Trophoblast cell (in vitro differentiated cells and primary cell): ENCODE measurements around the gene DAZAP1.

Experiments used
- DNase-seq, 2 donors: peaks; one replicate each; pipeline ENCODE4 v3.0.0-alpha.2; 2016
- H2AFZ ChIP-seq: 2 replicates; pipeline ENCODE4 v1.6.1; 2013; ENCODE audit warnings: low read length, moderate library complexity, mild to moderate bottlenecking; ENCODE audit not compliant: insufficient read depth, poor library complexity
- H2AK5ac ChIP-seq: 2 replicates; pipeline ENCODE4 v1.6.1; 2013; ENCODE audit warnings: mild to moderate bottlenecking, low read length
- H2BK120ac ChIP-seq: 2 replicates; pipeline ENCODE4 v1.6.1; 2013; ENCODE audit warnings: low read length, mild to moderate bottlenecking, moderate library complexity; ENCODE audit not compliant: insufficient read depth, poor library complexity
- H2BK12ac ChIP-seq: 2 replicates; pipeline ENCODE4 v1.6.1; 2013; ENCODE audit warnings: mild to moderate bottlenecking, low read length, moderate library complexity
- H2BK5ac ChIP-seq: 2 replicates; pipeline ENCODE4 v1.6.1; 2013; ENCODE audit warnings: low read length, low read depth, moderate library complexity, mild to moderate bottlenecking; ENCODE audit not compliant: poor library complexity
- H3K14ac ChIP-seq: 2 replicates; pipeline ENCODE4 v1.6.1; 2013; ENCODE audit warnings: mild to moderate bottlenecking, low read length
- H3K18ac ChIP-seq: 2 replicates; pipeline ENCODE4 v1.6.1; 2013; ENCODE audit warnings: mild to moderate bottlenecking, low read length
- H3K23ac ChIP-seq: 2 replicates; pipeline ENCODE4 v1.6.1; 2013; ENCODE audit warnings: low read length
- H3K27ac ChIP-seq: 2 replicates; pipeline ENCODE4 v1.5.1; 2013; ENCODE audit warnings: low read depth, mild to moderate bottlenecking, inconsistent platforms, low read length, moderate library complexity
- H3K27me3 ChIP-seq: 2 replicates; pipeline ENCODE4 v1.6.1; 2013; ENCODE audit warnings: inconsistent platforms, mild to moderate bottlenecking, low read length, moderate library complexity; ENCODE audit not compliant: insufficient read depth
- H3K36me3 ChIP-seq, 2 experiments: 1 replicate in 1 of 2; 2 replicates in 1 of 2; pipeline ENCODE4 v1.6.1; 2013; ENCODE audit warnings: low read length in 2 of 2, mild to moderate bottlenecking in 2 of 2, moderate library complexity in 1 of 2; ENCODE audit not compliant: insufficient read depth in 2 of 2, control insufficient read depth in 1 of 2
- H3K4ac ChIP-seq: 2 replicates; pipeline ENCODE4 v1.6.1; 2013; ENCODE audit warnings: low read depth, mild to moderate bottlenecking, low read length, moderate library complexity
- H3K4me1 ChIP-seq, 2 experiments: 1 replicate in 1 of 2; 2 replicates in 1 of 2; pipeline ENCODE4 v1.6.1; 2013; ENCODE audit warnings: low read length in 2 of 2, mild to moderate bottlenecking in 2 of 2, moderate library complexity in 1 of 2; ENCODE audit not compliant: insufficient read depth in 2 of 2, control insufficient read depth in 1 of 2
- H3K4me2 ChIP-seq: 2 replicates; pipeline ENCODE4 v1.6.1; 2013; ENCODE audit warnings: inconsistent platforms, mild to moderate bottlenecking, low read length, moderate library complexity
- H3K4me3 ChIP-seq: 2 replicates; pipeline ENCODE4 v1.5.1; 2013; ENCODE audit warnings: mild to moderate bottlenecking, low read depth, low read length, inconsistent platforms
- H3K79me1 ChIP-seq: one replicate; pipeline ENCODE4 v1.6.1; 2013; ENCODE audit warnings: low read length
- H3K79me2 ChIP-seq: 2 replicates; pipeline ENCODE4 v1.6.1; 2013; ENCODE audit warnings: low read length, mild to moderate bottlenecking; ENCODE audit not compliant: control insufficient read depth, insufficient read depth, poor library complexity
- H3K9ac ChIP-seq: 2 replicates; pipeline ENCODE4 v1.6.1; 2013; ENCODE audit warnings: mild to moderate bottlenecking, low read length
- H3K9me3 ChIP-seq: 2 replicates; pipeline ENCODE4 v1.6.1; 2013; ENCODE audit warnings: low read depth, mild to moderate bottlenecking, control low read depth, inconsistent platforms, low read length; ENCODE audit not compliant: insufficient read depth
- H4K12ac ChIP-seq: 2 replicates; pipeline ENCODE4 v1.6.1; 2013; ENCODE audit warnings: low read depth, mild to moderate bottlenecking, low read length, moderate library complexity
- H4K8ac ChIP-seq: 2 replicates; pipeline ENCODE4 v1.6.1; 2013; ENCODE audit warnings: low read depth, mild to moderate bottlenecking, low read length, moderate library complexity
- H4K91ac ChIP-seq: one replicate; pipeline ENCODE4 v1.6.1; 2013; ENCODE audit warnings: low read depth, mild to moderate bottlenecking, low read length, moderate library complexity
- WGBS: extraction: QIAGEN DNeasy Blood & Tissue Kit; methylation state at CpG from one replicate; pipeline ENCODE4 v1.1.7; 2013; ENCODE audit warnings: missing lambda C conversion rate; ENCODE audit not compliant: insufficient read length, insufficient coverage; ENCODE audit errors: extremely low coverage; 5-methylcytosine and 5-hydroxymethylcytosine counted together

The DAZAP1 gene

DNA sequence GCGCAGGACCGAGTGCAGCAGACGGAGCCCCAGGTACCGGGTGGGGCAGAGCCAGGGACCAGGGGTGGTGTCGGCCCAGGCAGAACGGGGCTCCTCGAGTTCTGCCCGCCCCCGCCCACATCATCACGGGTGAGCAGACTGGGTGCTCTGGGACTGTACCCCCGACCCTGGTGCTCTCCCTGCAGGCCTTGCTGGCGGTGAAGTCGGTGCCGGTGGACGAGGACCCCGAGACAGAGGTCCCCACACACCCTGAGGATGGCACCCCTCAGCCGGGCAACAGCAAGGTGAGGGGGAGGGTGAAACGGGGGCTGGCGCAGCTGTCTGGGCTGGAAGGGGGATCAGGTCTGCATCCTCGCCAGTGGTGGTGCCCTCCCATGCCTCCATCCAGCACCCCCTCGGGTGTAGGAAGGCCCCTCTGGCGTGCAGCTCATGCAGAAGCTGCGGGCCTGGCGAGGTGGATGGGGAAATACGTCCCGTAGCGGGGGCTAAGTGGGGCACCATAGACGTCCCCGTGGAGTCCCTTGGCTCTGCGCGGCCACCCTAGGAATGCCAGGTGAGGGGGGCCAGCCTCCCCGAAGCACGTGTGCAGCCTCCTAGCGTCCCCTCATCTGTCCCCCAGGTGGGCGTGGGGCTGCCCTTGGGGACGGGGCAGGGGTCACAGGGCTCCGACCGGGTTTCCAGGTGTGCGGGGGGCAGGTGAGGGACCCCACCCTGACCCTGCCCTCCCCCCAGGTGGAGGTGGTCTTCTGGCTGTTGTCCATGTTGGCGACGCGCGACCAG, 48.9 kb downstream of the DAZAP1 start:
- Histone ChIP-seq H3K9me3 (peaks cover 17% of the 10 kb centered on the region), H2BK12ac (no peak overlapping the region), H2AFZ (no peak overlapping the region), H3K4me2 (no peak overlapping the region), H3K23ac (no peak overlapping the region), H3K4ac (no peak overlapping the region), H3K4me3 (no peak overlapping the region), H2BK5ac (no peak overlapping the region), H4K12ac (no peak overlapping the region), H4K8ac (no peak overlapping the region), H2AK5ac (no peak overlapping the region), H3K18ac (no peak overlapping the region), H2BK120ac (no peak overlapping the region), H3K79me2 (no peaks in the 10 kb centered on the region), H3K27ac (no peak overlapping the region), H3K4me1 (no peaks in the 10 kb centered on the region), H3K36me3 (peaks cover 3 to 5% of the 10 kb centered on the region in 2 experiments), H4K91ac (no peak overlapping the region), H3K27me3 (peaks cover 12% of the 10 kb centered on the region), H3K79me1 (no peaks in the 10 kb centered on the region), H3K14ac (no peak overlapping the region), H3K9ac (no peak overlapping the region)
- no peak for DNase-seq
- WGBS, result no CpG with 5 or more reads among the region's 43 CpGs

DNA sequence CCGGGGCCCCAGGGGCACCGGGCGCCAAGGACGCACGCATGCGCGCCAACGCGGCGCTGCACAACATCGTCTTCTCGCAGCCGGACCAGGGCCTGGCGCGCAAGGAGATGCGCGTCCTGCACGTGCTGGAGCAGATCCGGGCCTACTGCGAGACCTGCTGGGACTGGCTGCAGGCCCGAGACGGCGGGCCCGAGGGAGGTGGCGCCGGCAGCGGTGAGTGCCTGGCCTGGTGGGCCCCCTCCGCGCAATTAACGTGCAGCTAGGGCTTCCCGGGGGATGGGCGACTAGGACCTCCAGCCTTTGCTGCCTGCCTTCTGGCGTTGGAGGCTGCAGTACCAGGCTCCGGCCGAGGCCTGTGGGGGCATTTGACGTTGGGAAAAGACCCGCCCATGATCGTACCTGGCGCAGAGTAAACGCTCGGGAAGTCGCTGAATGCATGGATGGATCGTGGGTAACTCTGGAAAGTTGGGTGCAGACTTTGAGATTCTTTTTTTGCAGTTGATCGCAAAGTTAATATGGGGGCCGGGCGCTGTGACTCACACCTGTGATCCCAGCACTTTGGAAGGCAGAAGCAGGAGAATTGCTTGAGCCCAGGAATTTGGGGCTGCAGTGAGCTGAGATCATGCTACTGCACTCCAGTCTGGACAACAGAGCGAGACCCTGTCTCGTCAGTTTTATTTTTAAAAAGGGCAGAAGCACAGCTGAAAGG, 49.8 kb downstream of the DAZAP1 start:
- Histone ChIP-seq H2AFZ (no peak overlapping the region), H3K36me3 (peaks cover 3 to 5% of the 10 kb centered on the region in 2 experiments), H2AK5ac (no peak overlapping the region), H3K4me1 (no peaks in the 10 kb centered on the region), H2BK5ac (no peak overlapping the region), H3K4ac (no peak overlapping the region), H3K79me1 (no peaks in the 10 kb centered on the region), H3K18ac (no peak overlapping the region), H2BK12ac (no peak overlapping the region), H3K27me3 (peaks cover 4% of the 10 kb centered on the region), H4K91ac (no peak overlapping the region), H4K8ac (no peak overlapping the region), H3K9me3 (peaks cover 17% of the 10 kb centered on the region), H3K4me2 (no peak overlapping the region), H3K4me3 (no peak overlapping the region), H3K27ac (no peak overlapping the region), H3K14ac (no peak overlapping the region), H4K12ac (no peak overlapping the region), H3K23ac (no peak overlapping the region), H3K79me2 (no peaks in the 10 kb centered on the region), H3K9ac (no peak overlapping the region), H2BK120ac (no peak overlapping the region)
- WGBS, result no CpG with 5 or more reads among the region's 48 CpGs
- peak in 1 of 2 donors; percentile 33 for DNase-seq

DNA sequence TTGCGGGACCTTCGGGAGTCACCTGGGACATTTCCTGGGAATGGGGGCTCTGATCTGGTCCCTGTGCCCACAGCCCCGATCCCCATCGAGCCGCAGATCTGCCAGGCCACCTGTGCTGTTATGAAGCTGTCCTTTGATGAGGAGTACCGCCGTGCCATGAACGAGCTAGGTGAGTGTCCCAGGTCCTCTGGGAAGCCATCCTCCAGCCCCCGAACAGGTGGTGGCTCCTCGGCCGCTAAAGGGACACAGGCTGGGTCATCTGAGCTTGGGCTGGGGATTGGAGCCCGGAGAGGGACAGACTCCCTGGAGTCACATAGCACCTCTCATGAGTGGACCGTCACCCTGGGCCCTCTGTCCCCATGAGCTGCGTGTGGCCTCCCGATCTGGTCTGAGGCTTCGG, 50.5 kb downstream of the DAZAP1 start:
- Histone ChIP-seq H3K9ac (no peak overlapping the region), H3K27me3 (no peaks in the 10 kb centered on the region), H3K18ac (no peak overlapping the region), H2BK12ac (no peak overlapping the region), H3K36me3 (peaks cover 3 to 5% of the 10 kb centered on the region in 2 experiments), H3K4me3 (no peak overlapping the region), H3K4ac (no peak overlapping the region), H3K14ac (no peak overlapping the region), H3K79me2 (no peaks in the 10 kb centered on the region), H3K79me1 (no peaks in the 10 kb centered on the region), H2AFZ (no peak overlapping the region), H2BK120ac (no peak overlapping the region), H3K4me2 (no peak overlapping the region), H3K23ac (no peak overlapping the region), H4K8ac (no peak overlapping the region), H2BK5ac (no peak overlapping the region), H2AK5ac (no peak overlapping the region), H3K9me3 (peaks cover 15% of the 10 kb centered on the region), H3K27ac (no peak overlapping the region), H4K91ac (no peak overlapping the region), H4K12ac (no peak overlapping the region), H3K4me1 (no peaks in the 10 kb centered on the region)
- no CpG with 5 or more reads among the region's 16 CpGs for WGBS
- no peak for DNase-seq

DNA sequence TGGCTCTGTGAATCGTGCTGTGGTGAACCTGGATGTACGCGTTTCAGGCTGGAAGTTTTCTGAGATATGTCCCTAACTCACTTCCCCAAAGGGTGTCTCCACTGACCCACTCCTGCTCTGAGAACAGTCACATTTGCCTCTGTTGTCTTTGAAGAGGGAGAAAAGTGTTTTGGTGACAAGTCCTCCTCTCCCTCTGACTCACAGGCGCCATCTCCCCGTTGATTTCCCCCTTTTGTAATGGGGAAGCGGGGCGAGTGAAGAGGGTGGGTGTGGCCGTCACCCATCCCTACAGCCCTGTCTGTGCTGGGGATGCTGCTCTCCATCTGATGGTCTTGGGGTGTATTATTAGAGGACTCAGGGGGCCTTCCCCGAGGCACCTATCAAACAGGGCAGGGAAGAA, 52.1 kb downstream of the DAZAP1 start:
- Histone ChIP-seq H2AFZ (no peak overlapping the region), H4K91ac (no peak overlapping the region), H2BK5ac (no peak overlapping the region), H3K27me3 (no peaks in the 10 kb centered on the region), H3K18ac (no peak overlapping the region), H3K4me3 (no peak overlapping the region), H3K4ac (no peak overlapping the region), H3K4me2 (no peak overlapping the region), H3K23ac (no peak overlapping the region), H2AK5ac (no peak overlapping the region), H3K79me1 (no peaks in the 10 kb centered on the region), H3K14ac (no peak overlapping the region), H3K36me3 (peaks cover 3 to 5% of the 10 kb centered on the region in 2 experiments), H2BK120ac (no peak overlapping the region), H4K12ac (no peak overlapping the region), H4K8ac (no peak overlapping the region), H3K79me2 (no peaks in the 10 kb centered on the region), H3K9me3 (peaks cover 14% of the 10 kb centered on the region), H2BK12ac (no peak overlapping the region), H3K4me1 (no peaks in the 10 kb centered on the region), H3K27ac (no peak overlapping the region), H3K9ac (no peak overlapping the region)
- WGBS, result no CpG with 5 or more reads among the region's 9 CpGs
- no peak for DNase-seq
